GF-D8 (cell line): Measurements from ENCODE around the gene XPNPEP2.

Experiments
- DNase-seq: peaks from one replicate; lab custom pipeline; 2025; lab: John Stamatoyannopoulos, UW

XPNPEP2 gene

GRCh38 chrX:129754056-129755024 lies 15.6 kb downstream of the XPNPEP2 start:
- DNase-seq = no peak

GRCh38 chrX:129755779-129756650 lies 17.2 kb downstream of the XPNPEP2 start:
- DNase-seq = no peak

- peak; percentile 26 for DNase-seq
Observed at GRCh38 chrX:129759576-129760061, 20.8 kb downstream of the XPNPEP2 start.

- no peak for DNase-seq
Observed at GRCh38 chrX:129760155-129760554, 21.4 kb downstream of the XPNPEP2 start.

- DNase-seq = no peak
Observed at GRCh38 chrX:129760981-129761380, 22.2 kb downstream of the XPNPEP2 start.

GRCh38 chrX:129761596-129761995 lies 22.8 kb downstream of the XPNPEP2 start:
- no peak for DNase-seq

GRCh38 chrX:129762448-129762847 lies 23.7 kb downstream of the XPNPEP2 start:
- DNase-seq = no peak

- no peak for DNase-seq
Observed at GRCh38 chrX:129763666-129764065, 24.9 kb downstream of the XPNPEP2 start.

GRCh38 chrX:129768186-129768585 lies 29.4 kb downstream of the XPNPEP2 start:
- DNase-seq = no peak

GRCh38 chrX:129768586-129769466 lies 30.0 kb downstream of the XPNPEP2 start:
- DNase-seq = no peak

GRCh38 chrX:129769467-129770154 lies 30.8 kb downstream of the XPNPEP2 start:
- DNase-seq = peak; percentile 19

- no peak for DNase-seq
Observed at GRCh38 chrX:129771266-129771995, 32.7 kb downstream of the XPNPEP2 start.

- DNase-seq = peak; percentile 79
Observed at GRCh38 chrX:129772796-129773431, 34.1 kb downstream of the XPNPEP2 start.

GRCh38 chrX:129773649-129774458 lies 35.1 kb downstream of the XPNPEP2 start:
- no peak for DNase-seq

GRCh38 chrX:129777218-129778030 lies 38.6 kb downstream of the XPNPEP2 start:
- peak; percentile 50 for DNase-seq

- DNase-seq = no peak
Observed at GRCh38 chrX:129779086-129779672, 40.4 kb downstream of the XPNPEP2 start.

GRCh38 chrX:129779747-129780146 lies 41.0 kb downstream of the XPNPEP2 start, which contains the start of gene SASH3:
SASH3 (plus strand) TSS chrX:129779949; CDS start chrX:129780098, 149 bp downstream.
- peak; percentile 49 for DNase-seq
